HCT116 (cell line): ENCODE measurements around the gene AOPEP.

ENCODE experiments used
- CEBPB ChIP-seq: IDR thresholded peaks from 2 replicates; pipeline ENCODE4 v1.6.1; 2012; ENCODE audit warnings: low read depth
- EZH2 ChIP-seq: fragments of 200-600 bp; sonication (generic); IDR thresholded peaks from 2 replicates; pipeline ENCODE4 v1.6.1; 2017; ENCODE audit warnings: antibody characterized with exemption, mixed run types
- POLR2A ChIP-seq: IDR thresholded peaks from 2 replicates; pipeline ENCODE4 v1.7.0; 2011; ENCODE audit warnings: borderline replicate concordance; ENCODE audit not compliant: insufficient read depth, insufficient read length; ENCODE audit errors: extremely low read depth
- TF ChIP-seq, protein P1 (sequence below), 3 experiments: fragments of 200-600 bp in 1 of 3; sonication (generic) in 1 of 3; IDR thresholded peaks in 2 of 3; conservative IDR thresholded peaks in 1 of 3; 2 replicates each; pipeline ENCODE4 v1.5.1; 2012 to 2017; ENCODE audit warnings: low read depth in 2 of 3, low read length in 2 of 3, antibody characterized with exemption in 1 of 3, borderline replicate concordance in 1 of 3, control low read depth in 1 of 3, mild to moderate bottlenecking in 1 of 3, mixed read lengths in 1 of 3, mixed run types in 1 of 3, moderate library complexity in 1 of 3; ENCODE audit not compliant: insufficient read depth in 1 of 3

DNA sequence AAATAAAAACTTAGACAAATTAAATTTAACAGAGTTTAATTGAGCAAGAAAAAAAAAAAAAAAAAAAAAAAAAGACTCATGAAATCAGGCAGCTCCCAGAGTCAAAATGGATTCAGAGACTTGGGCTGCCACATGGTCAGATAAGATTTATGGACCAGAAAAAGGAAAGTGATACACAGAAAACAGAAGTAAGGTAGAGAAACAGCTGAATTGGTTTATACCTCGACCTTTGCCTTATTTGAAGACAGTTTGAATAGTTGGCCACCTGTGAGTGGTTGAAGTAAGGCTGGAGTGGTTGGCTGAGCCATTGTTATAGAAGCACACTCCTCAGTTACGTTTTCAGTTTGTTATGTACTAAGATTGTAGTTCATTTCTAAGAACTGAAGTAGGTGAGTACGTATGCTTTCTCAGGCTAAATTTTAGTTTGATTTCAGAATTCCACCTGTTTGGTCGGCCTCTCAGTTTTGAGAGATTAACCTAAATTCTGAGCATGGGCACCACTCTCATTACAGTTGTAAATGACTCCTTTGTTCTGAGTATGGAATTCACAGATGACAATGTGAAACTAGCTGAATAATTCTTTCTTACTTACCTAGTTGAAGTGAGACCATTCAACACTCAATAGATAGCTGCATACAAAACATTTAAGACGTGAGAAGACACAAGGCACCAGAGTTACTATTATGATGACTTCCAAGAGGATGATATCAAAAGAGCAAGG lies 149.0 kb downstream of the AOPEP start:
- TF ChIP-seq, protein P1, sequence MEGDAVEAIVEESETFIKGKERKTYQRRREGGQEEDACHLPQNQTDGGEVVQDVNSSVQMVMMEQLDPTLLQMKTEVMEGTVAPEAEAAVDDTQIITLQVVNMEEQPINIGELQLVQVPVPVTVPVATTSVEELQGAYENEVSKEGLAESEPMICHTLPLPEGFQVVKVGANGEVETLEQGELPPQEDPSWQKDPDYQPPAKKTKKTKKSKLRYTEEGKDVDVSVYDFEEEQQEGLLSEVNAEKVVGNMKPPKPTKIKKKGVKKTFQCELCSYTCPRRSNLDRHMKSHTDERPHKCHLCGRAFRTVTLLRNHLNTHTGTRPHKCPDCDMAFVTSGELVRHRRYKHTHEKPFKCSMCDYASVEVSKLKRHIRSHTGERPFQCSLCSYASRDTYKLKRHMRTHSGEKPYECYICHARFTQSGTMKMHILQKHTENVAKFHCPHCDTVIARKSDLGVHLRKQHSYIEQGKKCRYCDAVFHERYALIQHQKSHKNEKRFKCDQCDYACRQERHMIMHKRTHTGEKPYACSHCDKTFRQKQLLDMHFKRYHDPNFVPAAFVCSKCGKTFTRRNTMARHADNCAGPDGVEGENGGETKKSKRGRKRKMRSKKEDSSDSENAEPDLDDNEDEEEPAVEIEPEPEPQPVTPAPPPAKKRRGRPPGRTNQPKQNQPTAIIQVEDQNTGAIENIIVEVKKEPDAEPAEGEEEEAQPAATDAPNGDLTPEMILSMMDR (IDR thresholded peaks at IDR 0.05 in 2 of 3, conservative IDR thresholded peaks at IDR 0.05 in 1 of 3; ENCODE audit: borderline replicate concordance in 1 of 3, insufficient read depth in 1 of 3, low read depth in 2 of 3, low read length in 2 of 3): no peak
- TF ChIP-seq EZH2 (no peak), POLR2A (no peak), CEBPB (no peak)
